Parietal lobe (tissue), 2 donors: Measurements from ENCODE around the gene KRTAP9-4. TPM values are rescaled to one million over a fixed set of nuclear protein-coding genes. Genes with fewer than 3 reads are reported as not detected.

Experiments
- small RNA-seq: library from RNA; depleted of rRNA; stranded (forward); fragments of <200 nt; gene quantifications from one replicate; pipeline ENCODE3, GENCODE V24; 2014; ENCODE audit warnings: low replicate concordance
- total RNA-seq: library from RNA; depleted of rRNA; stranded (reverse); fragments of >200 nt; gene quantifications from one replicate; pipeline ENCODE4 v1.2.3, GENCODE V29; 2014

KRTAP9-4 gene, protein sequence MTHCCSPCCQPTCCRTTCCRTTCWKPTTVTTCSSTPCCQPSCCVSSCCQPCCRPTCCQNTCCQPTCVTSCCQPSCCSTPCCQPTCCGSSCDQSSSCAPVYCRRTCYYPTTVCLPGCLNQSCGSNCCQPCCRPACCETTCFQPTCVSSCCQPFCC
- total RNA-seq = not detected

GRCh38 chr17:41249637-41250240 is at the start of gene KRTAP9-4:
Gene KRTAP9-4 (plus strand): TSS chr17:41249687. CDS start chr17:41249721, 34 bp downstream.

GRCh38 chr17:41226598-41227095 is 22.8 kb upstream of the KRTAP9-4 start, which contains the start of gene KRTAP9-2:
Gene KRTAP9-2 (plus strand): TSS chr17:41226648. CDS start chr17:41226655, 7 bp downstream.

GRCh38 chr17:41232399-41233105 is 16.9 kb upstream of the KRTAP9-4 start, which contains the start of gene KRTAP9-3:
Gene KRTAP9-3 (plus strand): TSS chr17:41232449. CDS start chr17:41232502, 53 bp downstream.

DNA sequence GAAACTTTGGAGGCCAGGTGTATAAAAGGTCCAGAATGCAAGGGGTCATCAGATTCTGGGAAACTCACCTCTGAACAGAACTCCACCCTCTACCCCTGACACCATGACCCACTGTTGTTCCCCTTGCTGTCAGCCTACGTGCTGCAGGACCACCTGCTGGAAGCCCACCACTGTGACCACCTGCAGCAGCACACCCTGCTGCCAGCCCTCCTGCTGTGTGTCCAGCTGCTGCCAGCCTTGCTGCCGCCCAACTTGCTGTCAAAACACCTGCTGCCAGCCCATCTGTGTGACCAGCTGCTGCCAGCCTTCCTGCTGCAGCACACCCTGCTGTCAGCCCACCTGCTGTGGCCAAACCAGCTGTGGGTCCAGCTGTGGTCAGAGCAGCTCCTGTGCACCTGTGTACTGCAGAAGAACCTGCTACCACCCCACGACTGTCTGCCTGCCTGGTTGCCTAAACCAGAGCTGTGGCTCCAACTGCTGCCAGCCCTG is 11.5 kb upstream of the KRTAP9-4 start, which contains the start of gene KRTAP9-8:
Gene KRTAP9-8 (plus strand): TSS at position 51 of the 489 bp plus-strand sequence. CDS start 53 bp downstream, at position 104.

GRCh38 chr17:41255381-41256290 is 6.1 kb downstream of the KRTAP9-4 start, which contains the start of gene KRTAP9-9:
Gene KRTAP9-9 (plus strand): TSS chr17:41255384.

GRCh38 chr17:41265078-41265477 is 15.6 kb downstream of the KRTAP9-4 start, which contains the start of gene KRTAP9-6:
Gene KRTAP9-6 (plus strand): TSS chr17:41265378. CDS start chr17:41265378, 0 bp downstream.

GRCh38 chr17:41275648-41276190 is 26.2 kb downstream of the KRTAP9-4 start, which contains the start of gene KRTAP9-7:
Gene KRTAP9-7 (plus strand): TSS chr17:41275698. CDS start chr17:41275698, 0 bp downstream.

Small RNA genes lying within 50 kb of the gene (small RNA-seq; reads per million reads assigned to genes)
- not detected for gene KRTAP9-10P

Other genes starting within 250 kb of the KRTAP9-4 start
- gene KRTAP3-2, start 249.8 kb upstream of the KRTAP9-4 start, total RNA-seq = not detected
- not detected for gene KRTAP3-1, start 240.6 kb upstream of the KRTAP9-4 start, total RNA-seq
- gene KRTAP1-5, start 222.5 kb upstream of the KRTAP9-4 start, total RNA-seq = not detected
- gene KRTAP1-4, start 219.5 kb upstream of the KRTAP9-4 start, total RNA-seq = not detected
- gene KRTAP1-3, start 214.8 kb upstream of the KRTAP9-4 start, total RNA-seq = not detected
- gene KRTAP1-1, start 208.2 kb upstream of the KRTAP9-4 start, total RNA-seq = not detected
- not detected for gene KRTAP2-1, start 202.4 kb upstream of the KRTAP9-4 start, total RNA-seq
- gene KRTAP2-2, start 194.5 kb upstream of the KRTAP9-4 start, total RNA-seq = not detected
- not detected for gene KRTAP2-3, start 189.6 kb upstream of the KRTAP9-4 start, total RNA-seq
- not detected for gene KRTAP2-4, start 183.8 kb upstream of the KRTAP9-4 start, total RNA-seq
- not detected for gene KRTAP4-7, start 165.5 kb upstream of the KRTAP9-4 start, total RNA-seq
- gene KRTAP4-8, start 151.5 kb upstream of the KRTAP9-4 start, total RNA-seq = not detected
- gene KRTAP4-16, start 147.5 kb upstream of the KRTAP9-4 start, total RNA-seq = not detected
- gene KRTAP4-9, start 144.3 kb upstream of the KRTAP9-4 start, total RNA-seq = not detected
- not detected for gene KRTAP4-11, start 131.3 kb upstream of the KRTAP9-4 start, total RNA-seq
- gene KRTAP4-12, start 125.5 kb upstream of the KRTAP9-4 start, total RNA-seq = not detected
- not detected for gene KRTAP4-6, start 109.1 kb upstream of the KRTAP9-4 start, total RNA-seq
- gene KRTAP4-5, start 99.9 kb upstream of the KRTAP9-4 start, total RNA-seq = not detected
- gene KRTAP4-4, start 88.9 kb upstream of the KRTAP9-4 start, total RNA-seq = not detected
- gene KRTAP4-3, start 81.5 kb upstream of the KRTAP9-4 start, total RNA-seq = not detected
- gene KRTAP4-2, start 71.5 kb upstream of the KRTAP9-4 start, total RNA-seq = not detected
- gene KRTAP4-1, start 64.8 kb upstream of the KRTAP9-4 start, total RNA-seq = not detected
- not detected for gene KRTAP9-1, start 59.8 kb upstream of the KRTAP9-4 start, total RNA-seq
- not detected for gene KRTAP9-2, start 23.0 kb upstream of the KRTAP9-4 start, total RNA-seq
- gene KRTAP9-3, start 17.2 kb upstream of the KRTAP9-4 start, total RNA-seq = not detected
- gene KRTAP9-8, start 11.7 kb upstream of the KRTAP9-4 start, total RNA-seq = not detected
- not detected for gene KRTAP9-9, start 5.7 kb downstream of the KRTAP9-4 start, total RNA-seq
- gene KRTAP9-6, start 15.7 kb downstream of the KRTAP9-4 start, total RNA-seq = not detected
- not detected for gene KRTAP9-7, start 26.0 kb downstream of the KRTAP9-4 start, total RNA-seq
- gene KRTAP29-1, start 53.2 kb downstream of the KRTAP9-4 start, total RNA-seq = not detected
- gene KRTAP16-1, start 59.6 kb downstream of the KRTAP9-4 start, total RNA-seq = not detected
- not detected for gene KRTAP17-1, start 66.0 kb downstream of the KRTAP9-4 start, total RNA-seq
- not detected for gene KRT33A, start 101.1 kb downstream of the KRTAP9-4 start, total RNA-seq
- not detected for gene KRT33B, start 120.1 kb downstream of the KRTAP9-4 start, total RNA-seq
- gene KRT34, start 132.6 kb downstream of the KRTAP9-4 start, total RNA-seq = 0.94 TPM
- 0.94 TPM for gene KRT31, start 147.9 kb downstream of the KRTAP9-4 start, total RNA-seq
- not detected for gene KRT37, start 174.9 kb downstream of the KRTAP9-4 start, total RNA-seq
- not detected for gene KRT38, start 191.3 kb downstream of the KRTAP9-4 start, total RNA-seq
- gene KRT32, start 217.7 kb downstream of the KRTAP9-4 start, total RNA-seq = not detected
- gene KRT35, start 231.5 kb downstream of the KRTAP9-4 start, total RNA-seq = not detected
- gene KRT36, start 240.2 kb downstream of the KRTAP9-4 start, total RNA-seq = not detected